ENCODE measurements around the gene GNAS.
A peak's percentile ranks its signal among the peaks of the same experiment; 100 is the strongest.

Gene GNAS

GRCh38 chr20:58869662-58870227 lies 17.2 kb downstream of the GNAS start:
- TF ChIP-seq CTCF (IDR thresholded peaks at IDR 0.05; ENCODE audit: low read depth, low read length, missing control alignments): no peak
- H3K4me3 ChIP-seq (ENCODE audit: low read depth, low read length): no peak overlapping the region
- no peak for DNase-seq (ENCODE audit: low read depth)
- in situ Hi-C loops (cut with HindIII; ENCODE audit: low sequenced_read_pairs): loop anchor here (5.0 to 25.0 kb wide), 2 partner anchors 348 to 618 kb away; no protein-coding TSS in a partner anchor

- DNase-seq (ENCODE audit: low read depth): peak; percentile 38
- in situ Hi-C loops (cut with HindIII; ENCODE audit: low sequenced_read_pairs): loop anchor here (5.0 to 25.0 kb wide), 2 partner anchors 347 to 617 kb away; no protein-coding TSS in a partner anchor
- no peak overlapping the region for H3K4me3 ChIP-seq (ENCODE audit: low read depth, low read length)
- TF ChIP-seq CTCF (IDR thresholded peaks at IDR 0.05; ENCODE audit: low read depth, low read length, missing control alignments): peak; percentile 96
These were observed 17.9 kb downstream of the GNAS start for GRCh38 chr20:58870293-58871014.

- DNase-seq (ENCODE audit: low read depth): no peak
- in situ Hi-C loops (cut with HindIII; ENCODE audit: low sequenced_read_pairs): loop anchor here (5.0 to 25.0 kb wide), 2 partner anchors 346 to 616 kb away; no protein-coding TSS in a partner anchor
- no peak overlapping the region for H3K4me3 ChIP-seq (ENCODE audit: low read depth, low read length)
- no peak for TF ChIP-seq CTCF (IDR thresholded peaks at IDR 0.05; ENCODE audit: low read depth, low read length, missing control alignments)
These were observed 19.1 kb downstream of the GNAS start for GRCh38 chr20:58871533-58872102.

- no peak for DNase-seq (ENCODE audit: low read depth)
- no peak overlapping the region for H3K4me3 ChIP-seq (ENCODE audit: low read depth, low read length)
- in situ Hi-C loops (cut with HindIII; ENCODE audit: low sequenced_read_pairs): loop anchor here (5.0 to 25.0 kb wide), 2 partner anchors 343 to 613 kb away; no protein-coding TSS in a partner anchor
- TF ChIP-seq CTCF (IDR thresholded peaks at IDR 0.05; ENCODE audit: low read depth, low read length, missing control alignments): no peak
These were observed 22.0 kb downstream of the GNAS start for GRCh38 chr20:58874469-58874868.

GRCh38 chr20:58875111-58875510 lies 22.6 kb downstream of the GNAS start:
- no peak for TF ChIP-seq CTCF (IDR thresholded peaks at IDR 0.05; ENCODE audit: low read depth, low read length, missing control alignments)
- no peak overlapping the region for H3K4me3 ChIP-seq (ENCODE audit: low read depth, low read length)
- in situ Hi-C loops (cut with HindIII; ENCODE audit: low sequenced_read_pairs): no loop called here
- no peak for DNase-seq (ENCODE audit: low read depth)

- TF ChIP-seq CTCF (IDR thresholded peaks at IDR 0.05; ENCODE audit: low read depth, low read length, missing control alignments): no peak
- no peak for DNase-seq (ENCODE audit: low read depth)
- in situ Hi-C loops (cut with HindIII; ENCODE audit: low sequenced_read_pairs): no loop called here
- H3K4me3 ChIP-seq (ENCODE audit: low read depth, low read length): no peak overlapping the region
These were observed 23.1 kb downstream of the GNAS start for GRCh38 chr20:58875541-58876134.

All from astrocyte of the cerebellum (primary cell).